Activated naive CD4-positive, alpha-beta T cell treated with anti-CD3 and anti-CD28 coated beads, Interleukin-2, amount 10 ng/mL, durations not matched to agents 7 days and 5 days (primary cell): ENCODE data around the gene CHST12.
"Not testable (repeated sequence)": the region's sequence is repeated elsewhere in the genome, so short reads cannot be mapped to it uniquely, and the experiment has no call there.

Experiments
- CTCF ChIA-PET: fragments of 350-600 bp; sonication (Branson Sonifier 250); formaldehyde crosslinking; loops from one replicate; lab custom pipeline; 2021; ENCODE audit warnings: antibody characterized with exemption; lab: Charles Lee
- DNase-seq: peaks from one replicate; pipeline ENCODE4 v3.0.0-alpha.2; 2020
- H3K27ac Mint-ChIP-seq: one replicate; pipeline ENCODE4 v1.8.0; 2021; ENCODE audit warnings: mild to moderate bottlenecking, moderate library complexity, mixed read lengths
- H3K27me3 Mint-ChIP-seq: one replicate; pipeline ENCODE4 v1.8.0; 2021; ENCODE audit warnings: mild to moderate bottlenecking, mixed read lengths
- H3K36me3 Mint-ChIP-seq: one replicate; pipeline ENCODE4 v1.8.0; 2021; ENCODE audit warnings: mixed read lengths
- H3K4me1 Mint-ChIP-seq: one replicate; pipeline ENCODE4 v1.8.0; 2021; ENCODE audit warnings: mixed read lengths
- H3K4me3 Mint-ChIP-seq: one replicate; pipeline ENCODE4 v1.8.0; 2021; ENCODE audit warnings: mild to moderate bottlenecking, moderate library complexity, mixed read lengths
- H3K9me3 Mint-ChIP-seq: one replicate; pipeline ENCODE4 v1.8.0; 2021; ENCODE audit warnings: mixed read lengths

Gene CHST12

GRCh38 chr7:2459674-2460073 is 56.3 kb downstream of the CHST12 start:
- CTCF ChIA-PET: interaction anchor here (1.0 to 1.3 kb wide), 2 partner anchors 7 to 9 kb away, joined by 3 read pairs; no protein-coding TSS in a partner anchor
- peaks cover 33% of the 10 kb centered on the region for H3K27me3 Mint-ChIP-seq
- H3K27ac Mint-ChIP-seq: no peak overlapping the region
- no peaks in the 10 kb centered on the region for H3K9me3 Mint-ChIP-seq
- no peak for DNase-seq
- no peak overlapping the region for H3K4me3 Mint-ChIP-seq
- peaks cover 9% of the 10 kb centered on the region for H3K4me1 Mint-ChIP-seq
- no peaks in the 10 kb centered on the region for H3K36me3 Mint-ChIP-seq

DNA sequence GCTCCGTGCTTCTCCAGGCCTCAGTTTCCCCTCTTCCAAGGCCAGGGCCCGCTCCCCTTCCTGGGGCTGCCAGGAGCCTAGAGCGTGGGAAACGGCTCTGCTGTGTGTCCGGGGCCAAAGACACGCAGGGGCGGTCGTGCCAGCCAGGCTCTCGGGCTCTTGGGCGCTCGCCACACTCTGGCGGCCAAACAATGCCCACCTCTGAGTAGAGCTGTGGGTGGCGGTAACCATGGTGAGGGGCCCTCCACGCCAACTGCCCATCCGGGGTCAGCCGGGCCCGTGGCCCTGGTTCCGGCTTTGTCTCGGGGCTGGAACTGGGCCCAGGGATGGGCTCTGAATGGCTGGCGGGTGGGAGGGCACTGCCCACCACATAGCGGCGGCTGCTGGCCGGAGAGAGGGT is 56.8 kb downstream of the CHST12 start:
- H3K9me3 Mint-ChIP-seq: no peaks in the 10 kb centered on the region
- no peak overlapping the region for H3K4me3 Mint-ChIP-seq
- H3K27me3 Mint-ChIP-seq: peaks cover 31% of the 10 kb centered on the region
- no peak for DNase-seq
- CTCF ChIA-PET: interaction anchor here (1.0 to 1.7 kb wide), 2 partner anchors 8 to 9 kb away, joined by 3 to 5 read pairs; no protein-coding TSS in a partner anchor
- no peaks in the 10 kb centered on the region for H3K36me3 Mint-ChIP-seq
- no peak overlapping the region for H3K27ac Mint-ChIP-seq
- H3K4me1 Mint-ChIP-seq: peaks cover 9% of the 10 kb centered on the region

GRCh38 chr7:2460641-2461040 is 57.2 kb downstream of the CHST12 start:
- Mint-ChIP-seq H3K4me3 (no peak overlapping the region), H3K27ac (no peak overlapping the region), H3K36me3 (no peaks in the 10 kb centered on the region), H3K9me3 (no peaks in the 10 kb centered on the region), H3K27me3 (peaks cover 27% of the 10 kb centered on the region), H3K4me1 (peaks cover 9% of the 10 kb centered on the region)
- DNase-seq: no peak
- CTCF ChIA-PET: interaction anchor here (1.0 to 1.7 kb wide), 2 partner anchors 8 to 9 kb away, joined by 3 to 5 read pairs; no protein-coding TSS in a partner anchor

- H3K9me3 Mint-ChIP-seq: no peaks in the 10 kb centered on the region
- H3K4me3 Mint-ChIP-seq: no peak overlapping the region
- CTCF ChIA-PET: interaction anchor here (1.7 kb wide), 1 partner anchor 10 kb away, joined by 5 read pairs; no protein-coding TSS in a partner anchor
- H3K27me3 Mint-ChIP-seq: peaks cover 20% of the 10 kb centered on the region
- no peak for DNase-seq
- peaks cover 9% of the 10 kb centered on the region for H3K4me1 Mint-ChIP-seq
- no peaks in the 10 kb centered on the region for H3K36me3 Mint-ChIP-seq
- no peak overlapping the region for H3K27ac Mint-ChIP-seq
Observed at GRCh38 chr7:2461268-2462026, 58.0 kb downstream of the CHST12 start.

- CTCF ChIA-PET: no interaction called here
- Mint-ChIP-seq H3K27ac (no peak overlapping the region), H3K9me3 (no peaks in the 10 kb centered on the region), H3K4me3 (no peak overlapping the region), H3K4me1 (peaks cover 6% of the 10 kb centered on the region), H3K27me3 (peaks cover 18% of the 10 kb centered on the region), H3K36me3 (no peaks in the 10 kb centered on the region)
- no peak for DNase-seq
Observed at GRCh38 chr7:2462731-2463130, 59.3 kb downstream of the CHST12 start.

DNA sequence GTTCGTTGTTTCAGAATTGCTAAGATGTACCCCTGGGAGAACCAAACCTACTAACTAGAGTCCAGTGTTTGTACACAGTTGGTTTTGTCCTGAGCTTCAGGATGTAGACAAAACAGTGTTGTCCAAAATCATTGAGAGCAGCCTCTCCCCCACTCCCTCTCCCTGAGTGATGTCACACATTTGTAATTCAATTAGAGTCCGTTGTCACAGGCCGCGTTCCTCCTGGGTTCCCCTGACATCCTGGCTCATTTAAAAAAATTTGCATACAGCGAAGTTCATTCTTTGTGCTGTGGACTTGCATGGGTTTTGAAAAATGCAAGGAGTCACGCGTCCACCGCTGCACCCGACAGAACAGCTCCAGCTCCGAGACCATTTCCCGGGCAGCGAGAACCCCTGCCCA is 62.5 kb downstream of the CHST12 start:
- CTCF ChIA-PET: interaction anchor here (0.7 kb wide), 1 partner anchor 481 kb away, joined by 3 read pairs; no protein-coding TSS in a partner anchor

GRCh38 chr7:2466675-2467074 is 63.3 kb downstream of the CHST12 start:
- H3K9me3 Mint-ChIP-seq: no peaks in the 10 kb centered on the region

More for the DNA sequence above, 62.5 kb downstream of the CHST12 start:
- Mint-ChIP-seq H3K9me3 (no peaks in the 10 kb centered on the region), H3K27me3 (peaks cover 37% of the 10 kb centered on the region), H3K27ac (no peak overlapping the region), H3K36me3 (no peaks in the 10 kb centered on the region), H3K4me3 (no peak overlapping the region), H3K4me1 (peaks cover 6% of the 10 kb centered on the region)
- no peak for DNase-seq

GRCh38 chr7:2468227-2468626 is 64.8 kb downstream of the CHST12 start:
- Mint-ChIP-seq H3K4me3 (no peak overlapping the region), H3K9me3 (no peaks in the 10 kb centered on the region), H3K36me3 (no peaks in the 10 kb centered on the region), H3K27ac (no peak overlapping the region), H3K27me3 (peaks cover 44% of the 10 kb centered on the region), H3K4me1 (peaks cover 6% of the 10 kb centered on the region)
- CTCF ChIA-PET: interaction anchor here (0.6 to 4.3 kb wide), 20 partner anchors 8 to 696 kb away, joined by 3 to 76 read pairs (median 4); no protein-coding TSS in a partner anchor
- DNase-seq: no peak

More at GRCh38 chr7:2466675-2467074, 63.3 kb downstream of the CHST12 start:
- Mint-ChIP-seq H3K36me3 (no peaks in the 10 kb centered on the region), H3K27ac (no peak overlapping the region), H3K27me3 (peaks cover 44% of the 10 kb centered on the region), H3K4me1 (peaks cover 6% of the 10 kb centered on the region), H3K4me3 (no peak overlapping the region)
- CTCF ChIA-PET: interaction anchor here (0.9 to 1.3 kb wide), 4 partner anchors 8 to 243 kb away, joined by 3 read pairs; no protein-coding TSS in a partner anchor
- DNase-seq: no peak

- H3K27me3 Mint-ChIP-seq: peaks cover 42% of the 10 kb centered on the region
- H3K9me3 Mint-ChIP-seq, H3K4me3 Mint-ChIP-seq, H3K27ac Mint-ChIP-seq, H3K4me1 Mint-ChIP-seq, H3K36me3 Mint-ChIP-seq, DNase-seq: not testable (repeated sequence)
- CTCF ChIA-PET: interaction anchor here (0.7 to 4.3 kb wide), 16 partner anchors 9 to 240 kb away, joined by 3 to 76 read pairs (median 4); no protein-coding TSS in a partner anchor
Observed at GRCh38 chr7:2469460-2470203, 66.2 kb downstream of the CHST12 start.

DNA sequence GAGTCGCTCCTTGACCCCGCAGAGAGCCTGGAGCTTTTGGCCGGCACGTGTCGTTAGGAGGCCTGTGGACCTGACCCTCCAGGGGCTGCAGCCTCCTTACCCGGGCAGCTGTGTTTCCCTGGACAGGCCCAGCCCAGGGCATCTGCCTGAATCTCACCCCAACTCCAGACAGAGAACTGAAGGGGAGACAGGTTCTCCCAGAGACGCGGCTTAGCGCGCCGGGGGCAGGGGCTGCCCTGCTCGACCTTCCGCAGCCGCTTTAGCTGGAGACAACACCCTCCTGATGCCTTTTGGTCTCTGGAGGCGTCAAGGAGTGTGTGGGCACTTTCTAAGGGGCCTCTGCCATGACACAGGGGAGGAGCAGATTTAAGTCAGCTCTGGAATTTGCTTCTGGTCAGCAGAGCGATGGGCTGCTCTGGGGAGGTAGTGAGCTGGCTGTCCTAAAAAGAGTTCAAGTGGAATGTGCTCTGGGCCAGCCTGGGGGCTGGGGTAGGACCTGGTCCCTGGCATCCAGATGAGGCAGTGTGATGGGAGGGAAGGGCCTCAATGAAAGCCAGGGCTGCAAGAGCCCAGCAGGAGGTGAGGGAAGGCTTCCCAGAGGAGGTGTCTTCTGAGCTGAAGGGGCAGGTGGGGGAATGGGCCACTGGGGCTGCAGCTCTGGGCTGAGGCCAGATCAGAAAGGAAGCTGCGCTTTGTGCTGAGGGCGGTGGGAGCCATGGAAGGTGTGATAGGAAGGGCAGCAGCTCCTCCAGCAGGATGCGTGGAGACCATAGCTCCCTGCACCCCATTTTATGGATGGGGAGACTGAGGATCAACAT is 67.0 kb downstream of the CHST12 start:
- no peak for DNase-seq
- Mint-ChIP-seq H3K36me3 (no peaks in the 10 kb centered on the region), H3K27ac (no peak overlapping the region), H3K4me3 (no peak overlapping the region), H3K9me3 (no peaks in the 10 kb centered on the region), H3K27me3 (peaks cover 42% of the 10 kb centered on the region), H3K4me1 (peaks cover 6% of the 10 kb centered on the region)
- CTCF ChIA-PET: interaction anchor here (0.6 to 4.3 kb wide), 9 partner anchors 18 to 234 kb away, joined by 3 to 76 read pairs (median 5); no protein-coding TSS in a partner anchor

- H3K36me3 Mint-ChIP-seq: no peaks in the 10 kb centered on the region
- peaks cover 6% of the 10 kb centered on the region for H3K4me1 Mint-ChIP-seq
- H3K27ac Mint-ChIP-seq: no peak overlapping the region
- CTCF ChIA-PET: interaction anchor here (0.6 to 4.3 kb wide), 4 partner anchors 19 to 234 kb away, joined by 3 to 76 read pairs (median 6); no protein-coding TSS in a partner anchor
- peaks cover 42% of the 10 kb centered on the region for H3K27me3 Mint-ChIP-seq
- no peak for DNase-seq
- H3K9me3 Mint-ChIP-seq: no peaks in the 10 kb centered on the region
- H3K4me3 Mint-ChIP-seq: no peak overlapping the region
Observed at GRCh38 chr7:2471022-2471329, 67.6 kb downstream of the CHST12 start.

- no peak for DNase-seq
- Mint-ChIP-seq H3K4me3 (no peak overlapping the region), H3K36me3 (no peaks in the 10 kb centered on the region), H3K4me1 (peaks cover 6% of the 10 kb centered on the region), H3K9me3 (no peaks in the 10 kb centered on the region), H3K27ac (no peak overlapping the region), H3K27me3 (peaks cover 42% of the 10 kb centered on the region)
- CTCF ChIA-PET: interaction anchor here (4.3 kb wide), 1 partner anchor 20 kb away, joined by 76 read pairs; no protein-coding TSS in a partner anchor
Observed at GRCh38 chr7:2471396-2471795, 68.0 kb downstream of the CHST12 start.

DNA sequence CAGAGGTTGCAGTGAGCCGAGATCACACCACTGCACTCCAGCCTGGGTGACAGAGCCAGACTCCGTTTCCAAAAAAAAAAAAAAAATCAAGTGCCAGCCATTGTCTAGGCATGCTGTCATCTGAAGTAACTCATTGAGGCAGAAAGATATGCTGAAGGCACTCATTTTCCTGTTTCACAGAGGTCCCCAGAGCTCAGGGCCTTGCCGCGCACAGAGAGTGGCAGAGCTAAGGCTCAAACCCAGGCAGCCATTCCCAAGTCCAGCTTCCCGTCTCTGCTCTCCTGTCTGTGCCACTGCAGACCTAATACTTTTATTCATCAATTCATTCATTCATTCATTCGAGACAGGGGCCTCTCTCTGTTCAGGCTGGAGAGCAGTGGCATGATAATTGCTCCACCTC is 69.3 kb downstream of the CHST12 start:
- CTCF ChIA-PET: interaction anchor here (1.3 kb wide), 1 partner anchor 15 kb away, joined by 3 read pairs; no protein-coding TSS in a partner anchor
- Mint-ChIP-seq H3K4me3 (no peak overlapping the region), H3K9me3 (no peaks in the 10 kb centered on the region), H3K4me1 (peaks cover 11% of the 10 kb centered on the region), H3K27me3 (peaks cover 53% of the 10 kb centered on the region), H3K36me3 (no peaks in the 10 kb centered on the region), H3K27ac (no peak overlapping the region)
- DNase-seq: no peak
